ENCODE data around the gene GFM1. TPM values are rescaled to one million over a fixed set of nuclear protein-coding genes. Genes with fewer than 3 reads are reported as not detected.

The GFM1 gene
- 10 to 100 TPM; 38.4 to 55.5 (median 50.4) TPM for total RNA-seq
- 65.6 TPM for total RNA-seq (2013)

DNA sequence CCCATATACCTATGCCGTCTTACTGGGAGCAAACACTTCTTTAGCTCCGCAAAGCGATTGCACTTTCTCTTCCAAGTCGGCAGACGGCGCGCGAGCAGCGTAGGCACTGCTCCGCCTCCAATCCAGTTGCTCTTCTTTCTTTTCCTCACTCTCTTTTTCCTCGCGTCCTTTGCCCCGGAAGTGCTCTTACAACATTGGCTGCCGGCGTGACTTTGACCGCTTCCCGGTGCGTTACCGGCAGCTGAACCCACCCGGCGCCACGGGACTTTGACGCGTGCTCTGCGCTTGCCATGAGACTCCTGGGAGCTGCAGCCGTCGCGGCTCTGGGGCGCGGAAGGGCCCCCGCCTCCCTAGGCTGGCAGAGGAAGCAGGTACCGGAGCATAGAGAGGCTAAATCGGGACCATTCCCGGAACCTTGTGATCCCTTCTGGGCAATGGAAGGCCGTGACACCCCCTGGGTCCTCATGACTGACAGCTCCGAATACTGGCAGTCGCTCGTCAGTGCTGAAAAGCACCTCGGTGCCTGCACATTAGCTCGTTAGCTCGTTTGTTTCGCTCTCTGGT, at the start of gene GFM1:
Gene GFM1, plus strand, starts transcription at position 183 of the 564 bp plus-strand sequence. Its CDS starts 108 bp downstream, at position 291.
- Histone ChIP-seq H3K27ac (ENCODE audit: low read length) (peak within 1 kb of the TSS; percentile 78), H3K27me3 (ENCODE audit: control insufficient read depth, insufficient read depth, low read length) (no peaks in the 10 kb centered on the region), H3K36me3 (ENCODE audit: control insufficient read depth, insufficient read depth, low read length) (peaks cover 15% of the 10 kb centered on the region), H3K4me1 (ENCODE audit: control insufficient read depth, insufficient read depth, low read length) (peaks cover 3% of the 10 kb centered on the region), H3K9me3 (ENCODE audit: control insufficient read depth, insufficient read depth, low read length) (no peaks in the 10 kb centered on the region), H3K4me3 (ENCODE audit: low read length) (peak within 1 kb of the TSS; percentile 99)
- intact Hi-C loops (cut with micrococcal nuclease) = loop anchor here (2.0 to 10.0 kb wide), 2 partner anchors 158 to 1970 kb away; partner anchors contain the start of genes MFSD1 and TIPARP
- TF ChIP-seq, protein P1, sequence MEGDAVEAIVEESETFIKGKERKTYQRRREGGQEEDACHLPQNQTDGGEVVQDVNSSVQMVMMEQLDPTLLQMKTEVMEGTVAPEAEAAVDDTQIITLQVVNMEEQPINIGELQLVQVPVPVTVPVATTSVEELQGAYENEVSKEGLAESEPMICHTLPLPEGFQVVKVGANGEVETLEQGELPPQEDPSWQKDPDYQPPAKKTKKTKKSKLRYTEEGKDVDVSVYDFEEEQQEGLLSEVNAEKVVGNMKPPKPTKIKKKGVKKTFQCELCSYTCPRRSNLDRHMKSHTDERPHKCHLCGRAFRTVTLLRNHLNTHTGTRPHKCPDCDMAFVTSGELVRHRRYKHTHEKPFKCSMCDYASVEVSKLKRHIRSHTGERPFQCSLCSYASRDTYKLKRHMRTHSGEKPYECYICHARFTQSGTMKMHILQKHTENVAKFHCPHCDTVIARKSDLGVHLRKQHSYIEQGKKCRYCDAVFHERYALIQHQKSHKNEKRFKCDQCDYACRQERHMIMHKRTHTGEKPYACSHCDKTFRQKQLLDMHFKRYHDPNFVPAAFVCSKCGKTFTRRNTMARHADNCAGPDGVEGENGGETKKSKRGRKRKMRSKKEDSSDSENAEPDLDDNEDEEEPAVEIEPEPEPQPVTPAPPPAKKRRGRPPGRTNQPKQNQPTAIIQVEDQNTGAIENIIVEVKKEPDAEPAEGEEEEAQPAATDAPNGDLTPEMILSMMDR (IDR thresholded peaks at IDR 0.05) = peak; percentile 84
- H3K4me1 Mint-ChIP-seq = peaks cover 29 to 36% of the 10 kb centered on the region in 2 donors
- WGBS (ENCODE audit: insufficient coverage) = under 1% methylated on average over 42 of the region's 42 CpGs
- peak within 1 kb of the TSS; percentile 86 to 94 for H3K27ac Mint-ChIP-seq
- no peaks in the 10 kb centered on the region for H3K36me3 Mint-ChIP-seq
- no peaks in the 10 kb centered on the region for H3K9me3 Mint-ChIP-seq
- ATAC-seq (peak; percentile 94 to 97 (median 95)), DNase-seq (peak; percentile 80 to 97)
- no peaks in the 10 kb centered on the region for H3K27me3 Mint-ChIP-seq (ENCODE audit: low read depth in 2 of 2)
- peak within 1 kb of the TSS; percentile 99 for H3K4me3 Mint-ChIP-seq

- H3K27ac Mint-ChIP-seq = no peak overlapping the region
- H3K27me3 ChIP-seq (ENCODE audit: control insufficient read depth, insufficient read depth, low read length) = no peaks in the 10 kb centered on the region
- H3K4me3 Mint-ChIP-seq = no peak overlapping the region
- H3K4me1 Mint-ChIP-seq = no peaks in the 10 kb centered on the region
- H3K27me3 Mint-ChIP-seq (ENCODE audit: low read depth in 2 of 2) = no peaks in the 10 kb centered on the region
- H3K9me3 Mint-ChIP-seq = no peaks in the 10 kb centered on the region
- no peaks in the 10 kb centered on the region for H3K36me3 ChIP-seq (ENCODE audit: control insufficient read depth, insufficient read depth, low read length)
- 100% methylated on average over 2 of the region's 2 CpGs for WGBS (ENCODE audit: insufficient coverage)
- no peak overlapping the region for H3K4me3 ChIP-seq (ENCODE audit: low read length)
- no peak overlapping the region for H3K27ac ChIP-seq (ENCODE audit: low read length)
- H3K36me3 Mint-ChIP-seq = no peaks in the 10 kb centered on the region
- ATAC-seq = no peak
- no peaks in the 10 kb centered on the region for H3K9me3 ChIP-seq (ENCODE audit: control insufficient read depth, insufficient read depth, low read length)
- no peaks in the 10 kb centered on the region for H3K4me1 ChIP-seq (ENCODE audit: control insufficient read depth, insufficient read depth, low read length)
- intact Hi-C loops (cut with micrococcal nuclease) = no loop called here
- DNase-seq = no peak
- TF ChIP-seq, protein P1 (IDR thresholded peaks at IDR 0.05) = no peak
Observed at GRCh38 chr3:158600787-158601186, 43.5 kb upstream of the GFM1 start.

GRCh38 chr3:158602227-158602626, 42.1 kb upstream of the GFM1 start:
- intact Hi-C loops (cut with micrococcal nuclease) = no loop called here
- H3K27me3 Mint-ChIP-seq (ENCODE audit: low read depth in 2 of 2) = no peaks in the 10 kb centered on the region

More at GRCh38 chr3:158602227-158602626, 42.1 kb upstream of the GFM1 start:
- H3K4me1 ChIP-seq (ENCODE audit: control insufficient read depth, insufficient read depth, low read length) = no peaks in the 10 kb centered on the region
- no peaks in the 10 kb centered on the region for H3K4me1 Mint-ChIP-seq
- TF ChIP-seq, protein P1 (IDR thresholded peaks at IDR 0.05) = no peak
- H3K27me3 ChIP-seq (ENCODE audit: control insufficient read depth, insufficient read depth, low read length) = no peaks in the 10 kb centered on the region
- no peaks in the 10 kb centered on the region for H3K9me3 ChIP-seq (ENCODE audit: control insufficient read depth, insufficient read depth, low read length)
- no peaks in the 10 kb centered on the region for H3K36me3 Mint-ChIP-seq
- no peaks in the 10 kb centered on the region for H3K36me3 ChIP-seq (ENCODE audit: control insufficient read depth, insufficient read depth, low read length)
- H3K4me3 Mint-ChIP-seq = no peak overlapping the region
- no peak overlapping the region for H3K27ac Mint-ChIP-seq
- no peak overlapping the region for H3K27ac ChIP-seq (ENCODE audit: low read length)
- H3K9me3 Mint-ChIP-seq = no peaks in the 10 kb centered on the region
- DNase-seq (no peak), ATAC-seq (peak in 1 of 3 donors; percentile 29)
- H3K4me3 ChIP-seq (ENCODE audit: low read length) = no peak overlapping the region
